HG03571 (cell line): ENCODE measurements around the gene CFH.
"Not testable (repeated sequence)": the region's sequence is repeated elsewhere in the genome, so short reads cannot be mapped to it uniquely, and the experiment has no call there.

Experiments
- ATAC-seq: cut with Tn5 transposase; IDR thresholded peaks from one replicate; pipeline ENCODE4 v1.9.1; 2021; ENCODE audit not compliant: unreplicated experiment

CFH gene

DNA sequence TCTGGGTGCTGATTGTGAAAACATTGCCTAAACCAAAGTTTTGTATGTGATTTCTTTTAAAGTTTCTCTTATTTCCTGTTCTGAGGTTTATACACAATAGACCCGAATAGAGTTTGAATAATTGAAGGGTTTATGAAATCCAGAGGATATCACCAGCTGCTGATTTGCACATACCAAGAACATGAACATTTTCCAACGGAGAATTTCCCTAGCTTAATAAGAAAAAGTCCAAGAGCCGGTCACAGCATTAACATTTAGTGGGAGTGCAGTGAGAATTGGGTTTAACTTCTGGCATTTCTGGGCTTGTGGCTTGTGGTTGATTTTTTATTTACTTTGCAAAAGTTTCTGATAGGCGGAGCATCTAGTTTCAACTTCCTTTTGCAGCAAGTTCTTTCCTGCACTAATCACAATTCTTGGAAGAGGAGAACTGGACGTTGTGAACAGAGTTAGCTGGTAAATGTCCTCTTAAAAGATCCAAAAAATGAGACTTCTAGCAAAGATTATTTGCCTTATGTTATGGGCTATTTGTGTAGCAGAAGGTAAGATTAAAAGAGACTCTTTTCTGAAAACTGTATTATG is at the start of gene CFH:
CFH (plus strand) TSS at position 407 of the 579 bp plus-strand sequence; CDS start at position 482, 75 bp downstream.
- no peak for ATAC-seq

DNA sequence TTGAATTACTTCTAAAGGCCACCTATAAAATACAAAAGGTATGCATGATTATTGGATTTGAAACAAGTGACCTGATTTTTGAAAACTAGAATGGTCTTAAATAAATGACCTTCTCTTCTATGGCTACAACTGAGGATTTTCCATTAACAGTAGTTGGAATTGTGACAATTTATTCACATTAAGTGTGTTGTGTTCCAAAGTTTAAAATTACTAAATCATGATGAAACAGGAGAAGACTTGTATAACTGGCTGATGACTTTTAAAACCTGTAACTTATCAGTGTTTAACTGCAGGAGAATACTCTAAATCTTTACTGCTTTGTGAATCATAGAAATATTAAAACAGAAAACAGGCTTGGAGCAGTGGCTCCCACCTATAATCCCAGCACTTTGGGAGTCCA is 48.2 kb upstream of the CFH start:
- no peak for ATAC-seq

DNA sequence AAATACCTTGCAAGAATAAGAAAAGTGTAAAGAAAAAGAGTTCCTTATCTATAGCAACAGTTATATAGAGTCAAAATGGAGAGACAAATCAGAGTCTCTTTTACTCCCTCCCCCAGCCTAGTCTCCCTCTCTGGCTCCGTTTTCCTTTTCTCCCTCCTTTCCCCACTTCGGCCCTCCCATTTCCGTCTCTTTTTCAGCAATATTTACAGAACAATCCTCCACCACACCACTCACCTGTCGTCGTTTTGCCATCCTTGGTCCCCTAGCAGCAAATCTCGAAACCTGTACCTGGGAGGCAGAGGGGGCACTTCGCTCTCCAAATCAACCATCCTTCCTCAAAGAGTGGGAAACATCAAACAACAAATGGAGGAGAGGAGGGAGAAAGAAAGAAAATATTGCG is 43.9 kb upstream of the CFH start:
- ATAC-seq, result no peak

DNA sequence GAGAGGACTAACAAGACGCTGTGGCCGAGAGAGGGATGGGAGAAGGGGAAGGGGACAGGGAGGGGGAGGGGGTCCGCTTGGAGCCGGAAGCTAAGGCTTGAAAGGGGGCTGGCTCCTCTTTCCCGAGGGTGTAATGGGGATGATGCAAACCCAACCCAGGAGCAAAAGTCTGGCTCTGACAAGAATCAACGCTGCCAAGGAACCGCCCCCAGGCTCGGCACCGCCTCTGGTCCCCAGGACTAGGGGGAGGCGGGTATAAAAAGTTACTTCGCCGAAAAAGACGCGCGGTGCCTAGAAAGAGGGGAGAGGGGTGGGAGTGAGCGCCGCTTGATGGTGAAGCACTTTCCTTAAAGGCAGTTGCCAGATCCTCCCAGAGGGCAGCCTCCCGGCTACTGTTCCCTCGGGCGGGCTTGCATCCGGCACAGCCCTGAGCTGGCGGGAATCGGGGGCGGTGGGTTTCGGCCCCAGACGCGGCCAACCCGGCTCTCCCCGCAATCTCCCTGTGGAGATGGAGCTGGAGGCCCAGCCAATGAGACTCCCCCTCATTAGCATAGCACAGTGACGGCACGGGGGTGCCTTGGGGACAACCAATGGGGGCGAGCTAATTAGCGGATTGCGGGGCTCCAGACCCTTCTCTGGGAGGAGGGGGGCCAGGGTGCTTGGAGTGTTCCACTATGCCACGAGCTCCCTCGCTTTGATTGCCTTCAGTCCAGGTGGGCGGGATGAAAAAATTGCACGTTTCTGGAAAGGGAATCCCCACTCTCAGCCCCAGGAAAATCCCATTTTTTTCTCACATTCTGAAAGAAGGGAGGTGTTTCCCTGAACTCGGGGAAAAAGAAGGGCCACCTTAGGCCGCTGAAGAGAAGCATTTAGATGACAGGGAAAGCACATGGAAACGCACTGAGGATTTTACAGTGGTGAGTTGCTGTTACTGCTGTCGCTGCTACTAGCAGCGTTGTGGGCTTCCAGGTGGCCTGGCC is 43.2 kb upstream of the CFH start, which contains the start of gene KCNT2:
KCNT2 (minus strand) TSS at position 51 of the 980 bp plus-strand sequence. CDS start 131 bp downstream, outside the sequence.
- no peak for ATAC-seq

DNA sequence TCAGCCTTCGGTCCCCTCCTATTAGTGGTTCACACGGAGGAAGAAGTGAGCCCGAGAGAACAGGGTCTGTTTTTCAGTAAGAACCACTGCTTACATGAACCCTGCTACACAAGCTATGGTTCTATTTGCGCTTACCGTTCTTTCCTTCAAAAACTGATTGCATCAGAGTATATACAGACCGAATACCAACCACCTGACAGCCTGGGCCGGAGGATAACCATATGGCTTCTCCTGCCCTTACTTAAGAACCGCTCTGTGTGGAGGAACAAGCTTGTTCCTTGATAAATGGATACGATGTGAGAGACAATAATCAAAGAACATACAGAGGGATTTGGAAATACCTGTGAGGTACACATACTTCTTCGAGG is 42.5 kb upstream of the CFH start:
- ATAC-seq, result no peak

DNA sequence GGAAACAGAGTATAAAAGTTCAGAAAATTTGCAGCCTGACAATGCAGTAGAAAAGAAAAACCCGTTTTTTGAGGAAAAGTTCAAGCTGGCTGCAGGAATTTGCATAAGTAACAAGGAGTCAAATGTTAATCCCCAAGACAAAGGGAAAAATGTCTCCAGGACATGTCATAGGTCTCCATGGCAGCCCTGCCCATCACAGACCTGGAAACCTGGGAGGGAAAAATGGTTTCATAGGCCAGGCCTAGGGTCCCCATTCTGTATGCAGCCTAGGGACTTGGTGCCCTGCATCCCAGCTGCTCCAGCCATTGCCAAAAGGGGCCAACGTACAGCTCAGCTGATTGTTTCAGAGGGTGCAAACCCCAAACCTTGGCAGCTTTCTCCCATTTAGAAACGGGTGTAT is 40.0 kb upstream of the CFH start:
- no peak for ATAC-seq

DNA sequence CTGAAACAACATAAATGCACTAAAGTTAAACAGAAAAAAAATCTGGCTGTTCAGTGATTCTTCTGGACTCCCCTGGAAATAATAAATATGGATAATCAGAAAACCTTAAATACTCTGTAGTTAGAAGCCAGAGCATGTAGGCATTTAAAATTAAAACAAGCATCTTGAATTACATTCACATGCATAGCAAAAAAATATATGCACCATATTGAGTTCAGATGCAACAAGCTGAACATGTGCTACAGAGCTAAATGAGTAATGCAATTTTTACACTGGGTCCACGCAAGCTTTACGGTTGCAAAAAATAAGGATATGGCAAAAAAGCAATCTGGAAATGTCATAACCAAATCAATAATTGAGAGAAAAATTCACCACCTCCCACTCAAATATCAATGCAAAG is 32.1 kb upstream of the CFH start:
- ATAC-seq, result no peak

DNA sequence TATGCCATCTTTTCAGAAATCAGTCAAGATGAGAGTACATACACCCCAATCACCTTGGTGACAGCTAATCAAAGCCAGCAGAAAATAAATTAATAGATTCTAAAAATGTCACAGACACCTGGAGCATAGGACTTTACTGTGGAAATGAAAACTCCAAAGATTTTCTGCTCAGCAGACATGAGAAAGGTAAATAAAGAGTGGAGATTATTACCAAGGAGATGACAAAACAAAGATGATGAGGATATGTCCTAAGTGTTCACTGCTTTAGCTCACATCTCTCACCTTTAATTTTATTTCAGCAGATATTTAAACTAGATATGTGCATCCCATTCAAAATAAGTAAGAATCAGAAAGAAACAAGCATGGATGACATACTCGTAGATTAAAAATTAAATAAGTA is 28.8 kb upstream of the CFH start:
- ATAC-seq, result no peak

DNA sequence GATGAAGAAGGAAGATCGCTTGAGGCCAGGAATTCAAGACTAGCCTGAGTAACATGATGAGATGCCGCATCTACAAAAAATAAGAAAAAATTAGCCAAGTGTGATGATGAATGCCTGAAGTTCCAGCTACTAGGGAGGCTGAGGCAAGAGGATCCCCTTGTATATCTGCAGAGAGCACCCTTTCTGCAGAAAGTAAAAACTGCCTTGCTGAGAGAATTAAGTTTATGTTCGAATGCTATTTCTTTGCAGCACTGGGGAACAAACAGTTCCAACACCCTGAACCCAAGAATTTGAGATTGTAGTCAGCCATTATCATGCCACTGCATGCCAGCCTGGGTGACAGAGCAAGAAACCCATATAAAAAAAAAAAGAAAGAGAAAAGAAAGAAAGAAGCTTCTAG is 23.0 kb upstream of the CFH start:
- no peak for ATAC-seq

DNA sequence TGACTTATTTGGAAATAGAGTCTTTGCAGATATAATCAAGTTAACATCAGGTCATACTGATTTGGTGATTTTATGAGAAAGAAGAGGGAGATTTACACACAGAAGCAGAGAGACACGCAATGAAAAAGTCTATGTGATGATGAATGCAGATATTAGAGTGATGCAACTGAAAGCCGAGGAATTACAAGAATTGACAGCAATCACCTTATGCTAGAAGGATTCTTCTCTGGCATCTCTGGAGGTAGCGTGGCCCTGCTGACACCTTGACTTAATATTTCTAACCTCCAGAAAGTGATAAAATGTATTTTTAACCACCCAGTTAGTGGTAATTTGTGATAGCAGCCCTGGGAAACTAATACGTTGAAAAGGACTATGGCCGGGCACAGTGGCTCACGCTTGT is 14.2 kb upstream of the CFH start:
- ATAC-seq, result no peak

DNA sequence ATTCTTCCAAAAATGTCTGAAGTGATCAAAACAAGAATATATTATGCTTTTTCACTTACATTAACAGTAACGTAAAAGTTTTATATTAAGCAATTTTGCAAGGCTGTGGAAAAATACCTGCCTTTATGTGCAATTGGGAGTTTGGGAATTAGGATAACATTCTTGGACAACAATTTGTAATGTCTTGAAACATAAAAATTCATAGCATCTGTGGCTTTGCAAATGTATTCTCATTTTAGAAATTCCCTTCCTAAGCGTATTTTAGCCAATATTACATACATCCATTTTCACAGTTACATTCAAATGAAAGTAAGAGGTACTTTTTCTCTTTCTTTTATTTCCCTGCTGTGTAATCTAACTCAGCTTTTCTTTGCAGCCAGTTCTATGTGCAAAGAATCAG is 13.4 kb upstream of the CFH start:
- no peak for ATAC-seq

DNA sequence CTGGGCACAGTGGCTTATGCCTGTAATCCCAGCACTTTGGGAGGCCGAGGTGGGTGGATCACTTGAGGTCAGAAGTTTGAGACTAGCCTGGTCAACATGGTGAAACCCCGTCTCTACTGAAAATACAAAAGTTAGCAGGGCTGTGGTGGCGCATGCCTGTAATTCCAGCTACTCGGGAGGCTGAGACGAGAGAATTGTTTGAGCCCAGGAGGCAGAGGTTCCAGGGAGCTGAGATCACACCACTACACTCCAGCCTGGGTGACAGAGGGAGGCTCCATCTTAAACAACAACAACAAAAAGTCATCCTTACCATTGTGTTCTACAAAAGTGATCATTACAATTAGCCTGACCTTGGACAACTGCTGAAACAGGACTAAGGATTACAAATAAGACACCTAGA is 12.6 kb upstream of the CFH start:
- ATAC-seq, result not testable (repeated sequence)

DNA sequence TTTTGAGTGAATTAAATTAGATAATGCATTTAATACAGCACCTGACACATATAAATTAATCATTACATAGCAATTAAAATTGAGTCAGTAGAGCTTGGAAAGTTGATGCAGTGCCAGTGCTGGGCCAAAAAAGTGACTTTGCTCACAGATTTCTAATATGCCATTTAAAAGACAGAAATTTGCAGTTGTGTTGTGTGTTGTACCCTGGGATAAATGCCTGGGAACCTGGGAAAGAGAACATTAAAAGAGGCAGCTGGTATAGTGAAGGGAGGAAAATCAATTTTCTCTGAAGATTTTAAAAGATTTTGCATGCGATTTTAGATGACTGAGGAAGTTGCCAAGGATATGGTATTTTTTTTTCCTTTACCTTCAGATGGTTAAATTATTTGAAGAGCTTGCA is 10.9 kb upstream of the CFH start:
- ATAC-seq, result no peak

DNA sequence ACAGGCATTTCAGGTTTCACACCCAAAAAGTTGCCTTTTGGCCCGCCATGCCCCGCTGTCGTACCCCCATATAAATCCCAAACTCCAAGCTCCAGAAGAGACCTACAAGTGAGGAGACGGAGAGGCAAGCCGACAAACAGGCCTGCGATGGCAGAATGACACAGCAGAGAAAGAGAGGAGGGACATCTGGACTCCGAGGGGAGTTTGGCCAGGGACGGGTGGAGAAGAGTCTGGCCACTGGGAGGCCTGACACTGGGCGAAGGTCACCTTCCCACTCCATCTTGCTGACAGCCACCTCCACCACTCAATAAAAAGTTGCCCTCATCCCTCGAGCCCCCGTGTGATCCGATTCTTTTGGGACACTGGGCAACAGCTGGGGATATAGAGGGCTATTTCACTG is 1.9 kb upstream of the CFH start:
- no peak for ATAC-seq

DNA sequence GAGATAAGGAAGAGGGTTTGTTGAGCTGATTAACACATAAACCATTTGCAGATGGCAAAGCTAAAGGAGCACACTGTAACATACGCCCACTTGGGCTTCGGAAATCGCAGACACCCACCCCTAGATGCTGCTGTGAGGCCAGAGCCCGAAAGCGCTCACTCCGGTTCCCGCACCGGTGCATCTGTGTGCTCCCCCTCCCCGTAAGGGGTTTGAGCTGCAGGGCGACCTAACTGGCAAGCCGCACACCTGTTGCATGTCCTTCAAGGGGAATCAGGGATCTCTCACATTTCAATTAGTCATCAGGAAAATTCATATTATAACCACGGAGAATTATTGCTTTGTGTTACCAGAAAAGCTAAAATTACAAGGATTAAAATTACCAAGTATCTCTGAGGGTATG is 1.4 kb upstream of the CFH start:
- ATAC-seq, result no peak

DNA sequence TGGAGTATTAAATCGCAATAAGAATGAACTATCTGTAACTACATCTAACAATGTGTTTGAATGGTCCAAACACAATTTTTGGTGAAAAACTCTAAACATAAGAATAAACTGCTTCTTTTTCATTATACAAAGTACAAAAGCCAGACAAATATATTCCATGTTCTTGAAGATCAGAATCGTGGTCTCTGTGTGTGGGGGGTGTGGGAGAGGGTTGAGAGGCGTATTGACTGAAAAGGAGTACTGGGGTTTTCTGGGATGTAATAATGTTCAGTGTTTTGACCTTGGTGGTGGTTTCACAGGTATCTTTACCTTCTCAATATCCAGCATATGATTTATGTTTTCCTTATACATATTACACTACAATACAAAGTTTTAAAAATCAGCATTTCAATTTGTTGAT is 764 bp upstream of the CFH start:
- no peak for ATAC-seq

DNA sequence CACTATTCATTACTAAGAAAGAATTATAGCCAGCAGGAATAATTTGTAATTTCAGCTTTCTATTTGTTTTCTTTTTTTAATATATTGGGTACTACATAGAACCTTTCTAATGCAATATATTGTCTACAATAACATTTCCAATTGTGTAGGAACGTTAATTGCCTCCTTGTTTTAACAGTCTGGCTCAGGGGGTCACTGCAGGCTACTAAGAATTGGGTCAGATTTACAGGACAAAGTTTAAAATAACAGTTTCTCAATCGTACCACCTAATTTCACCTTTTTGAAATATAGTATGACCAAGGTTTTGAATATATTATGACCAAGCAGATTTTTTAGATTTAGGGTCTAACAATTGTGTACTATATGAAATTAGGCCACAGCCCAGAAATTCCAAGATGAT is 2.4 kb downstream of the CFH start:
- ATAC-seq, result no peak

DNA sequence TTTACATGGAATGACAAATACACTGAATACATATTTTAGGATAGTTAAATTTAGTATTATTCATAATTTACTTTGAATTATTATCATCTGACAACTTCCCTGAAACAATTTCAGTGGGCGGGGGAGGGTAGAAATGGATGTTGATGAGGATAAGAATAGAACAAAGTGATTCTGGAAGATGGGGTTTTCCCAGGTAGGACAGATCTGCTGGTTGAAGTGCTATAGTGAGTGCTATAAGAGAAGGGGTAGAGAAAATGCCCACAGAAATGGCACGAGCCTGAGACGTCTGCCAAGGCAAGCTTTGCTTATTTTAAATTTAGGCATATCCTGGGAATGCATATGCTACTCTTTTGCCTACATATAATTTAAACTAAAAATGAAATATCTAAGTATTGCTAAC is 3.2 kb downstream of the CFH start:
- ATAC-seq, result no peak

DNA sequence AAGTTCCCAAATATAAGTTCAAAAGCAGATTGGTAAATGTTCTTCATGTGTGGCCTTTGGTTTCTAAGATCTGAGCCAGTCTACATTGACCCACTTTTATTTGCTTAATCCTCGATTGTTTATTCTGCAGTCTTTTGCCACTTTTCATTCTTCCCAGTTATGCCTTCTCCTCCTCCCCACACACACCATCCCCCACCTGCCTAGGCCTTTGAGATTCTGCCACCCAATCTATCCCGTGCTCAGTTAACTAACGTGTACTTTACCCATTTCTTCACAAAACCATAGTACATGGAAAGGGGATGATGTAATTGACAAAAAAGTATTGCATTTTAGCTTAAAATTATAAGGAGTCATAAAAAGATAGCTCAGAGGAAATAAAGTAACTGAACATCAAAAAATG is 3.7 kb downstream of the CFH start:
- no peak for ATAC-seq

DNA sequence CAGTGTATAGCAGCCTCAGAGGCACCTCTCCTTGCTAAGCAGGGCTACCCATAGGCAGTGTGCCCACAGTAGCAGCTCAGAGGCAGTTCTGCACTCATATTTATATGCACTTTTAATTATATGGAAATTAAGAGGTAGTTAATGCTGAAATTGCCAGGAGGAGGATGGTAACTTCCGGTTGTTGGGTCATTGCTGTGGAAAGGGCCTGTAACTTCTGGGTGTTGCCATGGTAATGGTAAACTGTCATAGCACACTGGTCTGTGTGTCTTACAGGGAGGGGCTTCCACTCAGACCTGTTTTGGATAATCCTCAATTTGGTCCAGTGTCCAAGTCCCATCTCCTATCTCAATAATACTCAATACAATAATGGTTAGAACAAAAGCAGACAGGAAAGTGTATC is 7.6 kb downstream of the CFH start:
- no peak for ATAC-seq

DNA sequence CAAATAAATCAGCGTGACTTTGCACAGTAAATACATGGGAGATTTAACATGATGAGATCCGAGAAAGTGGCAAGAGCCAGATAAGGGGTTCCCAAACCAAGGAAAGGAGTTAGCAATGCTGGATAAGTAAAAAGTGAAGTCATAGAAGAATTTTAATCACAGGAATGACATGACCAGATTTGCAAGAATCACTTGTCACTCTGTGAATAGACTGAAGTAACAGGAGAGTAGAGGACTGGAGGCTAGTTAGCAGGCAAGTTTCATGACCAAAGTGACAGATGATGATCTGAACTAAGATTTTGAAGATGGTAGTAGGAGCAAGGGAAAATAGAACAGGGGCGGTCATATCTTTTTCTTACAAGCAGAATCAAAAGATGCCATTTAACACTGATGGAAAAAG is 8.4 kb downstream of the CFH start:
- no peak for ATAC-seq

DNA sequence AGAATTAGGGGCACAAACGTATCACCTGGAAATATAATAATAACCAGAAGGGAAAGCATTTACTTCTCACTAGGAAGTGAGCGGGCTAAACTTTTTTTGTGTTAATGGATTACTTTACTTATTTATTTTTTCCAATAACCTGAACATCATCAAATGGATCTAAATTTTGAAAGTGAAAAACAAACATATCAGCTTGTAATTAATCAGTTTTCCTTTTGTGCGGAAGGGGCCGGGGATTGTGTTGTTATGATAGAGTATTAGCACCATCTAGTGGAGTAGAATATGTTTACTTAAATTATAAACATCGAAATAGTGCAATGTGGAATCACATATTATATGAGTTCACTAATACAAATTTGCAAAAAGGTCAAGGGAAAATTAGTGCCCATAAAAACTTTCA is 9.0 kb downstream of the CFH start:
- ATAC-seq, result peak; percentile 61

DNA sequence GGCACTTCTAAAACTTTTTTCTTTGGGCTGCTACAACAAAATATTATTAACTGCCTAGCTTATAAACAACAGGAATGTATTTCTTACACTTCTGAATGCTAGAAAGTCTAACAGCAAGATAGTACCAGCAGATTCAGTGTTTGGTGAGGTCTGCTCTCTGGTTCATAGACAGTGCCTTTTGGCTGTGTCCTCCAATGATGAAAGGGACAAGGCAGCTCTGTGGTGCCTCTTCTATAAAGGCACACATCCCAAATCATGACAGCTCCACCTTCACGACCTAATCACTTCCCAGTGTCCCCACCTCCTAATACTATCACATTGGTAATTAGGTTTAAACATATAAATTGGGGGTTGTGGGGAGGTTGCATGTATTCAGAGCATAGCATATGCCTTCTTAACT is 9.5 kb downstream of the CFH start:
- ATAC-seq, result no peak
